Muscle of back (tissue), 11 donors: ENCODE data around the gene LENEP. TPM values are rescaled to one million over a fixed set of nuclear protein-coding genes. Genes with fewer than 3 reads are reported as not detected.
A peak's percentile ranks its signal among the peaks of the same experiment; 100 is the strongest.

Experiments used
- DNase-seq, 3 donors: peaks; one replicate each; pipeline versions ENCODE4 v3.0.0 to v3.0.0-alpha.2; 2013
- polyA plus RNA-seq, 10 donors: library from polyadenylated mRNA; unstranded; fragments of 120-200 nt; gene quantifications; one replicate each; pipeline ENCODE4 v1.2.1, GENCODE V29; 2013; ENCODE audit not compliant: insufficient read length in 10 of 10

Gene LENEP
- polyA plus RNA-seq, 10 donors = 0.30 to 0.71 (median 0.48) TPM; not detected in 7

- DNase-seq = no peak
Measured at GRCh38 chr1:154959426-154959780, 34.0 kb upstream of the LENEP start.

DNA sequence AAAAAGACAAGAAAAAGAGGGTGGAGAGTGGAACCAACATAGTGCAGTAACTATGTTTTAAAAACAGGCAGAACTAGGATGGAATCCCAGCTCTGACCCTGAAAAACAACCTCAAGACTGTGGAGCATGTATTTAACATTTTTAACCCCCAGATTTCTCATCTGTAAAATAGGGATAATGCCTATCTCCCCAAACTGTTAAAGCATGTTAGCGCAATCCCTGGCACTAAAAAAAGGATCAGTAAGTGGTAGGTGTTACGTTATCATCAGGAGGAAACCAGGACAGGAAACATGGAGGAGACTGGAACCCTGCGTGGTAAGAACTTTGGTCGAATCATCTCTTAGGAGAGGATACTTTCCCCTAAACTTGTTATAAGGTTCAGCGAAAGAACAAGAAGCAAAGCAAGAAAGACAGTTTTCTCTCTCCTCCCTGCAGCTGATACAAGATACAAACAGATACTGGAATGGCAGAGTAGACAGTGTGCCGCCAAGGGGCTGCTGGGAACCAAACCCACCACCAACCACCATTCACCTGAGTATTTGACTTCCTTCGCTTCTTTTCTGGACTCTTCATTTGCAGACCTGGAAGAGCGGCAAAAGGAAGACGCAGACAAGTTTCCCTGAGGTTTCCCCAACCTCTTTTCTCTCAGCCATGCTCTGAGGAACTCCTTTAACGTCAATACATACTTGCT, 32.8 kb upstream of the LENEP start:
- DNase-seq = no peak

DNA sequence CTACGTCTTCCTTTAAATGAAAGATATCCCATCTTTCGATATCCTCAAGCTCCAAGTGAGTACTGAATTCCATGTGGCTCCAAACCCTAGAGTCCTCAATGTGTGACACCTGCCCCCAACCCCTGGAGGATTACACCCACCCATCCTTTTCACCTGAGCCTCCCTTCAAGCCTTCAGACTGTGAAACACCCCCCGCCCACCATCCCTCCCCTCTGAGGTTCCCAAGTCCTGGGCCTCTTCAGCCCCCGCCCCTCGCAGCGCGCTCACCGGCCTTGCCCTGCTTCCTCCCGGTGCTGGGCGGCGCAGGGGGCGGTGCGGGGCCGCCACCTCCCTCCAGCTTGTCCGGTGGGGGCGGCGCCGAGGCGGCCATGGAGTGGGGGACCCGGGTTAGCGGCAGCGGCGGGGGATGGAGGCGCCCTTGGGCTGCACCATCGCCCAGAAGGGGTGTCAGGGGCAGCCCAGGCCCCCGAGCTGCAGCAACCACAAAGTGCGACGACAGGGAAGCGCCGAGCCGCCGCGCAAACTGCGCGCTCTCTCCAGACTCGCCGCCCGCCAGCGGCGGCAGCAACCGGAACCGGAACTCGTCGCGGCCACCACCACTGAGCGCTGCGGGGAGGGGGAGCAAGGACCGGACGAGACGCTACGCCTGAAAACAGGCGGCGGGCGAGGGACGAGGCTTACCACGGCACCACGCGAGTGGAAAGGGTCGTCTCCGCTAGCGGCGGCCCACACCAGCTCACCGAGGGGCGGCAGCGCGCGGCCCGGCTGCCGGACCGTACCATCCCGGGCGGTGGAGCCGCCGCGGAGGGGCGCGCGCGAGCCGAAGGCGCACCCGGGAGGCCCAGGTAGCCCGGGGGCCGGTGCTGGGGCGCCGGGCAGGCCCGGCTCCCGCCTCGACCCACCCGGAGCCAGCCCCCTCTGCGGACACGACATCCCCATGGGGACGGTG, 31.9 kb upstream of the LENEP start, which contains the start of gene PYGO2:
Gene PYGO2, minus strand, starts transcription at position 576 of the 949 bp plus-strand sequence. Its CDS starts 206 bp downstream, at position 370.
- peak; percentile 76 to 97 (median 87) for DNase-seq

DNA sequence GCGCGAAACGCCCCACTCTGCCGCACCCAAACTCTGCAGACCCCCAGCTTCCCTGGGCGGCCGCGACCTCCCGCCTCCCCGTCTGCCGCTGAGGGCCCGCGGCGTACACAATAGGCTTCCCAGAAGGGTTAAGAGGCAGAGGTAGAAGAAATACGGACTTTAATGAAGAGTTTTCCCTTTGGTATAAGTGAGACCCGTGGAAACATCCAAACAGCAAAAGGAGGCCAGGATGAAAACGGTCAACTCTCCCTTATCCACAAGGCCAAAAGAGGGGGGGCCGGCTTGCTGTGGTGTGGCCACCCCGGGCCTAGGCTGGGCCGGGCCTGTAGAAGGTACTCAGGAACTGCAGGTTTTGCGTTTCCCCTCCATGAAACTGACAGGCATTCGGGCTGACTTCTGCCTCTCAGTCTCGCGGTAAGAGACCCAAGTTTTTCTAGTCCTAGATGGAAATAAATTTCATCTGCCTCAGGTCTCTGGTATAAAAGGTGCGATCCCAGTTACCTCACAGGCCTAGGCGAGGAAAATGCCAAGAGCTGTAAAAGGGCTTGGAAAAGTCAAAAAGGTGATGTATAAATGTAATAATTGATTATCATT, 31.1 kb upstream of the LENEP start:
- DNase-seq = no peak

DNA sequence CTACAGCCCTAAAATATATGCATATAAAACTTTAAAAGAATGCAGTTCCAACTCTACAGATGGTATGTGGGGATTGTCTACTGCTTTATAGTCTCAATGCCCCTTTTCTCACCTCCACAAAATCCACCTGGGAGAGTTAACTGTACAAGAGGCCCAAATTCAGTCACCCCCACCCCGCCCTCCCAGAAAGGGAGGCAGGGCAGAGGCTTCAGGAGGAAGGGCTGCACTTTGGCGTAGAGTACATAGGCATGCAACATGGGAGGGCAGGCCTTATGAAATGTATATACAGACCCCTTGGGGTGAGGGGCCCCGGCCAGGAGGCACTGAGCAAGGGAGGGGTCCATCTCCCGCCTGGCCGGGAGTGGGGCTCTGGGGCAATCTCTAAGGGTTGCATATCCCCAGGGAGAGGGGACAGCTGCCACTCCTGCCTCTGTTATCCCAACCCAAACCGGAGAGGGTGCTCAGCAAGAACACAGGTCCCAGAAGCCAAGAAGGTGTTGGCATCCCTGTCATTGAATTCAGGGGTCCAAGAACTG, 30.5 kb upstream of the LENEP start:
- DNase-seq = no peak

DNA sequence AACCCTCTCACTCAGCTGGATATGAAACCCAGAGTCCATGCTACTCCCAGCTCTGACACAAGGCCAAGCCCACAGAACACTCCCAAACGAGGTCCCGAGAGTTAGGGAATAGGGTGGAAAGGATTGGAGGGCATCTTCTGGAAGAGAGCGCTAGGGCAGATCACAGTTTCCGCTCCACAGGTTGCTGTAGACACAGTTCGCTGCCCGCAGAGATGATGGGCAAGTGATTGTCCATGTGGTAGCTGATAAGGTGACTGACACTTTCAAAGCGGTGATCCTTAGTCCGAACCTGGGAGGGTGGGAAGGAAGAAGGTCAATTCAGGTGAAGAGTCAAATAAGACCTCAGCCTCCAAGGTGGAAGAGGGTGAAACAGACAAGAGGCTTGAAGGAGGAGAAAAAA, 29.7 kb upstream of the LENEP start:
- DNase-seq = no peak

GRCh38 chr1:154964359-154964758, 29.0 kb upstream of the LENEP start:
- no peak for DNase-seq

- no peak for DNase-seq
Measured at GRCh38 chr1:154966111-154966510, 27.3 kb upstream of the LENEP start.

- DNase-seq = no peak
Measured at GRCh38 chr1:154967331-154967950, 25.9 kb upstream of the LENEP start.

DNA sequence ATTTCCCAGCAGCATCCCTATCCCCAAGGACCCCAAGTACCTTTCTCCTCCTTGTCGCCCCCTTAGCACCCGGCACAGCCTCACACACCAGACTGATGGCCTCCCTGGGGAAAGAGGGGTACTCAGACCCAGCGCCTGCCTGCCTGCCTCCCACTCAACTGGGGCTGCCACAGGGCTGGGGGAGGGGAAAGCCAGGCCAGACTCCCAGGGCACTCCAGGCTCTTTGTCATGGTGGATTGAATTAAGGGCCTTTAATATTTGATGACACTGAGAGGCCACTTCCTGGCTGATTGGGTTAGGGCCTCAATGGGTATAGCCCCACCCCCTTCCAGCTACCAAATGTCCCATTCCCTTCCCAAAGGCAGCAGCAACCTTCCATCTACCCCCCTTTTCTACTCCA, 24.7 kb upstream of the LENEP start:
- no peak for DNase-seq

DNA sequence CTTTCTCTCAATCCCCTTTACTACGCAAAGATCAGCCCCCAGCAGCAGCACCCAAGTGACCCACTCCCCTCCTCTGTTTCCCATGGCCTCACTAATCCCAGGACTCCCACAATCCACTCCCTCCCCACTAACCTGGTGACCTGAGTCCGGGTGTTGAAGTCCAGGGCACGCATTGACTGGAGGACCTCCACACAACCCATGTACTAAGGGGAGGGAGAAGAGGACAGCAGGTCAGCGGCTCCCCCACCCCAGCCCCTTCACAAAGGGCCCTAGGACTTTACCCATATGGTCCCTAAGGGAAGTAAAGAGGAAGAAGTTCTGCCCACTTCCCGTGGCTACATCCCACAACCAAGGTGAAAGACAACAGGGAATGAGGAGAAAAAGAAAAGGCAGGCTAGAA, 24.1 kb upstream of the LENEP start:
- DNase-seq = no peak

DNA sequence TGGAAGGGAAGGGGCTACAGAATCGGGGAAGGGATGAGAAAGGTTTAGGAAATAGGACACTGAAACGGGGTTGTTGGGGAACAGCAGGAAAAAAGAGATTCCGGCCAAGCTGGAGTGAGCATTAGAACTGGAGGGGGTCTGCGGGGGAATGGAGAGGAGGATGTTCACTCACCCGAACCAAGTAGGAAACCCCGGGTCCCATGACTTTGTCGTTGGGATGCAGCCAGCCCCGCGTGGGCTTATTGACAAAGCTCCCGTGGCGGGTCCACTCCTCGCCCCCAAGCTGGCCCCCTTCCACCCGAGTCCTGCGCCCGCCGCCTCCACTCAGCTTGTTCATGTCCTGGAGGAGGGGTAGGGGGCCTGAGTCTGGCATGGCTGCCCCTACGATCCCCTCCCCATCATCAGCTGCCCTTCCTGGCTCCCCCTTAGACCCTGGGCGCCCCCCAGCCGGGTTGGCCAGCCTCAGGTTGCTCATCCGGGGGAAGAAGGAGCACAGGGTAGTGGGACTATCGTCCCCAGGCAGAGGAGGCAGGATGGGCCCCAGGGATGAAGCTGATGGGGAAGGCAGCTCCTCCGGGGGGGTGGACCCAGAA, 23.4 kb upstream of the LENEP start:
- DNase-seq = peak in 1 of 3 donors; percentile 59

- peak; percentile 96 to 99 (median 97) for DNase-seq
Measured at GRCh38 chr1:154970631-154971340, 22.6 kb upstream of the LENEP start, which contains the start of gene SHC1. SHC1 (minus strand) TSS chr1:154970747; CDS start chr1:154970526, 221 bp downstream.

DNA sequence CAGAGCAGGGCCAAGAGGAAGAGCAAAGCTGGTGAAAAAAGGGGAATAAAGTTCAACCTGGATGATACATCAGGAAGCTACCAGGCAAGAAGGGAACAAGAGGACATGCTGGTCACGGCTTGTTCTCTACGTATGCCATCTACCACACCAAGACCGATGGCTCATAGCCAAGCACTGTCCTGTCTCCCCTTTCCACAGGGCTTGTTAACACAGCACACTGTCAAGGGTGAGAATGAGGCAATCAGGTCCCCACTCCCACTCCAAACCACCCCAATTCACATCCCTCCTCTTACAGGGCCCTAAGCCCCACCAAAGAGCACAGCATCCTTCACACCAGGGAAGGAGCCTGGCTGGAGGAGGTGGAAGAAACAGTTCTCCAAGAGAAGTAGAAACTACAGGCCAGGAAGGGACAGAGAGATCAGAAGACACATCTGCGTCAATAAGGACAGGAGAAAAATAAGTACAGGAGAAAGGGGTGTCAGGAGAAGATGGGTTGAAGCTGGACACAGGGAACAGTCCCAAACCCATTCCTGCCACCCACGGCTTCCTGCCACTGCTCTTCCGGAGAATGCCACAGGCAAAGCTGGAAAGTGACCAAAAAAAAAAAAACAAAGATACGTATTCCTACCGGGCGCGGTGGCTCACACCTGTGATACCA, 21.9 kb upstream of the LENEP start:
- DNase-seq = no peak

GRCh38 chr1:154972213-154972516, 21.2 kb upstream of the LENEP start:
- DNase-seq = no peak

DNA sequence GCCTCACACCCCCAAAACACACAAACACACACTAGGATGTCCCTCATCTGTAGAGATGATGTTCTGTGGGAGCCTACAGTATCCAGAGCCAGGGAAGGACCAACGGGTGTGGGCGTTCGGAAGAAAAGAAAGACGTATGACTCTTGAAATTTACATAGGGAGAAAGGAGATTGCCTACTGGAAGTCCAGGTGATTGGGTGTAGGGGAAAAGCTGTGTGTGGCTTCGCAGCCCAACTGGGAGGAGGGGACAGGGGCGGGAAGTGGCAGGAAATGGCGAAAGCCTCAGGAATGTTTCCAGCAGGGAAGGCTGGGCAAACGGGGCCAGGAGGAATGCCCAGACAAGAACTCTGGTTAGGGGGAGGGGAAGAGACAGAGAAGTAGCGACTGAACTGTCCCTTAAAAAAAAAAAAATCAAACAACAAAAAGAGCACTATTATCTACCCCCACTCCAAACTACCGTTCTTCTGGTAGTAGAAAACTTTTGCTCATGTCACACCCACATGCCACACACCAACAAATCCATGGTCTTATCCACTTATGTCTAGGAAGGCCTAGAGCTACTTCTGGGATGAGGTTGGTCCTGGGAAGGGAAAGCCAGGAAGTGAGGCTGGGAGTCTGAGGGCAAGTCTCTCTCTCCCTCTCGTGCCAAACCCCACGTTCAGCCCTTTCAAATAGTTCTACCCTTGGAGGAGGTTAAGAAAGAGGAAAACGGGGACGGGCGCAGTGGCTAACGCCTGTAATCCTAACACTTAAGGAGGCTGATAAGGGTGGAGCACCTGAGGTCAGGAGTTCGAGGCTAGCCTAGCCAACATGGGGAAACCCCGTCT, 20.7 kb upstream of the LENEP start:
- DNase-seq = peak in 2 of 3 donors; percentile 61 to 93

DNA sequence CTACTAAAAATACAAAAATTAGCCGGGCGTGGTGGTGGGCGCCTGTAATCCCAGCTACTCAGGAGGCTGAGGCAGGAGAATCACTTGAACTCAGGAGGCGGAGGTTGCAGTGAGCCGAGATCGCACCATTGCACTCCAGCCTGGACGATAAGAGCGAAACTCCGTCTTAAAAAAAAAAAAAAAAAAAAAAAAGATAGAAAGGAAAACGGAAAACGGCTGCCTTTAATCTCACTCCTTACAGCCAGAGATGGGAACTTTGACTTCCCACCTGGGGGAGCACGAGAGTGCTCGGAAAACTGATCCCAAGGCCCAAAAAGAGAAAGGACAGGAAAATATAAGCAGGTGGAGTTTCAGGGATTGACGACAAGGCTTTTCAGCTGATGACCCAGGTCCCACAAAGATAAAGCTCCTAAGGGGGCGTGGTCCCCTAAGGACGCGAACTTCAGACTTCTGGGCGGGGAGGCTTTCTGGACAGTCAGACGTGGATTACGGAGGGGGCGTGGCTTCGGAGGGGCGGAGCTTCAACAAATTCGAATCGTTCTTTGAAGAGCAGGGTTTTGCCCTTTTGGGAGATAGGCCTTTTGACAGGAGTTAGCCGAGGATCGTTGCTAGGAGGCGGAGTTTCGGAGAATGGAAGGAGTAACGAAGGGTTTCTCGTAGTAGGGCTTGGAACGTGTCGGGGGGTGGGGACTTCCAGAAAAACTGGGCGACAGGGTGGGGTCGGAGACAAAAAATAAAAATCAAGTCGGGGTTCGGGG, 19.9 kb upstream of the LENEP start:
- DNase-seq = peak; percentile 94 to 97 (median 97)

- DNase-seq = peak; percentile 99 to 100 (median 100)
Measured at GRCh38 chr1:154974102-154974807, 19.1 kb upstream of the LENEP start, which contains the start of gene CKS1B. CKS1B (plus strand) TSS chr1:154974681; CDS start chr1:154974746, 65 bp downstream.
